DND-41 (cell line): ENCODE results near the gene TGFA.

Source experiments
- ATAC-seq: fragments of 200-7000 bp; cut with Tn5 transposase; 3 replicates; pipeline ENCODE4 v1.9.1; 2021; ENCODE audit warnings: low read depth; ENCODE audit not compliant: insufficient read depth
- DNase-seq: peaks from one replicate; pipeline ENCODE4 v3.0.0-alpha.2; 2020
- H2AFZ ChIP-seq: 2 replicates; pipeline ENCODE4 v1.6.0; 2012; ENCODE audit warnings: low read depth, low read length
- H3K27ac ChIP-seq: 2 replicates; pipeline ENCODE4 v1.5.1; 2012; ENCODE audit warnings: low read length, inconsistent platforms
- H3K27me3 ChIP-seq: fragments of 200-600 bp; sonication (generic); 2 replicates; pipeline ENCODE4 v1.6.0; 2012; ENCODE audit warnings: low read length, mild to moderate bottlenecking, inconsistent platforms; ENCODE audit not compliant: insufficient read depth, poor library complexity
- H3K36me3 ChIP-seq: 2 replicates; pipeline ENCODE4 v1.5.1; 2012; ENCODE audit warnings: low read length, inconsistent platforms; ENCODE audit not compliant: insufficient read depth
- H3K4me1 ChIP-seq: 2 replicates; pipeline ENCODE4 v1.5.1; 2012; ENCODE audit warnings: mild to moderate bottlenecking, low read length; ENCODE audit not compliant: insufficient read depth
- H3K4me2 ChIP-seq: 2 replicates; pipeline ENCODE4 v1.6.0; 2012; ENCODE audit warnings: mild to moderate bottlenecking, moderate library complexity, low read length, inconsistent platforms; ENCODE audit not compliant: insufficient read depth
- H3K4me3 ChIP-seq, 2 experiments: fragments of 200-600 bp in 1 of 2; shearing (Covaris generic) in 1 of 2; 2 replicates each; pipeline ENCODE4 v1.5.1; 2012 to 2016; ENCODE audit warnings: inconsistent platforms in 2 of 2, low read length in 2 of 2, mild to moderate bottlenecking in 2 of 2, low read depth in 1 of 2, moderate library complexity in 1 of 2
- H3K79me2 ChIP-seq: 2 replicates; pipeline ENCODE4 v1.6.0; 2012; ENCODE audit warnings: low read length, inconsistent platforms; ENCODE audit not compliant: insufficient read depth
- H3K9ac ChIP-seq: 2 replicates; pipeline ENCODE4 v1.6.0; 2012; ENCODE audit warnings: low read depth, mild to moderate bottlenecking, inconsistent platforms, low read length, moderate library complexity
- H3K9me3 ChIP-seq: 2 replicates; pipeline ENCODE4 v1.5.1; 2012; ENCODE audit warnings: low read length, moderate library complexity, mild to moderate bottlenecking, inconsistent platforms; ENCODE audit not compliant: insufficient read depth, severe bottlenecking
- H4K20me1 ChIP-seq: 2 replicates; pipeline ENCODE4 v1.6.0; 2012; ENCODE audit warnings: low read length; ENCODE audit not compliant: insufficient read depth
- CTCF ChIP-seq: IDR thresholded peaks from 2 replicates; pipeline ENCODE4 v1.5.1; 2012; ENCODE audit warnings: borderline replicate concordance, low read length, moderate library complexity, mild to moderate bottlenecking; ENCODE audit not compliant: poor library complexity, severe bottlenecking; ENCODE audit errors: extremely low read depth
- EZH2 ChIP-seq: IDR thresholded peaks from 3 replicates; pipeline ENCODE4 v1.6.1; 2012; ENCODE audit warnings: borderline replicate concordance, low read depth, mild to moderate bottlenecking, moderate library complexity, low read length, inconsistent platforms; ENCODE audit not compliant: severe bottlenecking

TGFA gene

GRCh38 chr2:70504750-70505149 lies 48.9 kb downstream of the TGFA start:
- Histone ChIP-seq H3K79me2 (no peaks in the 10 kb centered on the region), H3K36me3 (no peaks in the 10 kb centered on the region), H3K27ac (no peak overlapping the region), H3K4me3 (no peak overlapping the region), H2AFZ (no peak overlapping the region), H3K4me2 (no peak overlapping the region), H4K20me1 (no peaks in the 10 kb centered on the region), H3K4me1 (no peaks in the 10 kb centered on the region), H3K9me3 (no peaks in the 10 kb centered on the region), H3K27me3 (peaks cover 8% of the 10 kb centered on the region), H3K9ac (no peak overlapping the region)
- DNase-seq = no peak
- TF ChIP-seq EZH2 (no peak), CTCF (no peak)
- no peak for ATAC-seq

GRCh38 chr2:70503896-70504295 lies 49.7 kb downstream of the TGFA start:
- TF ChIP-seq CTCF (no peak), EZH2 (no peak)
- no peaks in the 10 kb centered on the region for H4K20me1 ChIP-seq
- no peaks in the 10 kb centered on the region for H3K79me2 ChIP-seq
- H3K9me3 ChIP-seq = no peaks in the 10 kb centered on the region
- no peak overlapping the region for H3K9ac ChIP-seq
- H3K36me3 ChIP-seq = no peaks in the 10 kb centered on the region
- DNase-seq (no peak), ATAC-seq (no peak)
- no peaks in the 10 kb centered on the region for H3K4me1 ChIP-seq
- no peak overlapping the region for H2AFZ ChIP-seq
- no peak overlapping the region for H3K4me3 ChIP-seq
- H3K27me3 ChIP-seq = peaks cover 11% of the 10 kb centered on the region
- no peak overlapping the region for H3K4me2 ChIP-seq
- no peak overlapping the region for H3K27ac ChIP-seq

- no peak overlapping the region for H2AFZ ChIP-seq
- no peaks in the 10 kb centered on the region for H4K20me1 ChIP-seq
- no peak overlapping the region for H3K27ac ChIP-seq
- DNase-seq = no peak
- H3K4me1 ChIP-seq = no peaks in the 10 kb centered on the region
- peaks cover 13% of the 10 kb centered on the region for H3K27me3 ChIP-seq
- no peaks in the 10 kb centered on the region for H3K9me3 ChIP-seq
- no peak for ATAC-seq
- no peaks in the 10 kb centered on the region for H3K79me2 ChIP-seq
- TF ChIP-seq EZH2 = no peak
- TF ChIP-seq CTCF = no peak
- H3K36me3 ChIP-seq = no peaks in the 10 kb centered on the region
- no peak overlapping the region for H3K4me3 ChIP-seq
- no peak overlapping the region for H3K4me2 ChIP-seq
- H3K9ac ChIP-seq = no peak overlapping the region
These were observed 51.9 kb downstream of the TGFA start for GRCh38 chr2:70501728-70502127.

- H3K9me3 ChIP-seq = no peaks in the 10 kb centered on the region
- H3K27ac ChIP-seq = no peak overlapping the region
- H4K20me1 ChIP-seq = no peaks in the 10 kb centered on the region
- TF ChIP-seq CTCF = no peak
- no peak for TF ChIP-seq EZH2
- H3K4me3 ChIP-seq = no peak overlapping the region
- no peaks in the 10 kb centered on the region for H3K79me2 ChIP-seq
- no peak overlapping the region for H2AFZ ChIP-seq
- H3K4me1 ChIP-seq = no peaks in the 10 kb centered on the region
- no peaks in the 10 kb centered on the region for H3K36me3 ChIP-seq
- no peak overlapping the region for H3K9ac ChIP-seq
- peaks cover 18% of the 10 kb centered on the region for H3K27me3 ChIP-seq
- H3K4me2 ChIP-seq = no peak overlapping the region
- ATAC-seq (no peak), DNase-seq (no peak)
These were observed 52.4 kb downstream of the TGFA start for GRCh38 chr2:70501215-70501614.
